ENCODE measurements around the gene GNAI3. TPM values are rescaled to one million over a fixed set of nuclear protein-coding genes. Genes with fewer than 3 reads are reported as not detected.

GNAI3 gene
- total RNA-seq, 2 experiments from 2014 or later = 3.8 to 6.1 TPM

DNA sequence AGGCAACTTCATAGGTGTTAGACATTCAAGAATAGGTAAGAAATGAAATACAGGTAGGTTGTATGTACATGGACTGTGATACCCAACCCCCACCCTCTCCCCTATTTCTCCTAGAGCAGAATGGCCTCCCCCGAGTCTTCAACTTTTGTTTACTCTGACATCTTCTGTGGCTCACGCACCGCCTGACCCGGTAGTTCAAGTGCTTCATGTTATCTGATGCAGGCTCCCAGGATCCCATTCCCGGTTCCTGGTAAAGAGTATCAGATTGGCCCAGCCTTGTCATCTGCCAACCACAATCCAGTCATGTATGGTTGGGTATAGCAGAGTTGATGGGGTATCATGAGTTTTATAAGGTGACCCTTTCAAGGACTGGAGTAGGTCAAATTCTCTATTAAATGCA is 9.1 kb downstream of the GNAI3 start:
- POLR2A ChIA-PET = no interaction called here
- H3K36me3 ChIP-seq (ENCODE audit: insufficient read depth, low read length) = peaks cover 7% of the 10 kb centered on the region
- no peak overlapping the region for H3K4me3 ChIP-seq (ENCODE audit: low read depth, low read length, poor library complexity, severe bottlenecking)
- H3K4me2 ChIP-seq (ENCODE audit: low read length) = no peak overlapping the region
- BruUV-seq (replicated peaks) = no TSS peak
- no peak for DNase-seq (ENCODE audit: low spot score)
- CTCF ChIA-PET (ENCODE audit: unreplicated experiment) = no interaction called here
- H3K4me1 ChIP-seq (ENCODE audit: insufficient read depth, low read length, poor library complexity, severe bottlenecking) = peaks cover 8% of the 10 kb centered on the region
- TF ChIP-seq EZH2phosphoT487 (IDR thresholded peaks at IDR 0.05; ENCODE audit: borderline replicate concordance, low read depth, low read length) = no peak
- TF ChIP-seq, protein P1, sequence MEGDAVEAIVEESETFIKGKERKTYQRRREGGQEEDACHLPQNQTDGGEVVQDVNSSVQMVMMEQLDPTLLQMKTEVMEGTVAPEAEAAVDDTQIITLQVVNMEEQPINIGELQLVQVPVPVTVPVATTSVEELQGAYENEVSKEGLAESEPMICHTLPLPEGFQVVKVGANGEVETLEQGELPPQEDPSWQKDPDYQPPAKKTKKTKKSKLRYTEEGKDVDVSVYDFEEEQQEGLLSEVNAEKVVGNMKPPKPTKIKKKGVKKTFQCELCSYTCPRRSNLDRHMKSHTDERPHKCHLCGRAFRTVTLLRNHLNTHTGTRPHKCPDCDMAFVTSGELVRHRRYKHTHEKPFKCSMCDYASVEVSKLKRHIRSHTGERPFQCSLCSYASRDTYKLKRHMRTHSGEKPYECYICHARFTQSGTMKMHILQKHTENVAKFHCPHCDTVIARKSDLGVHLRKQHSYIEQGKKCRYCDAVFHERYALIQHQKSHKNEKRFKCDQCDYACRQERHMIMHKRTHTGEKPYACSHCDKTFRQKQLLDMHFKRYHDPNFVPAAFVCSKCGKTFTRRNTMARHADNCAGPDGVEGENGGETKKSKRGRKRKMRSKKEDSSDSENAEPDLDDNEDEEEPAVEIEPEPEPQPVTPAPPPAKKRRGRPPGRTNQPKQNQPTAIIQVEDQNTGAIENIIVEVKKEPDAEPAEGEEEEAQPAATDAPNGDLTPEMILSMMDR (conservative IDR thresholded peaks at IDR 0.05; ENCODE audit: low read length) = no peak
- H3K9me2 ChIP-seq (ENCODE audit: insufficient read depth, low read length) = no peaks in the 10 kb centered on the region
- H3K9me3 ChIP-seq (ENCODE audit: low read length) = no peaks in the 10 kb centered on the region
- no peak overlapping the region for H2AFZ ChIP-seq (ENCODE audit: low read length)
- intact Hi-C loops (cut with micrococcal nuclease; ENCODE audit: unreplicated experiment) = no loop called here
- H4K20me1 ChIP-seq (ENCODE audit: insufficient read depth, low read length) = peaks cover 13% of the 10 kb centered on the region; the same call in 1 of the 2 replicates
- no peak overlapping the region for H3K27ac ChIP-seq (ENCODE audit: low read depth, low read length, poor library complexity, severe bottlenecking)
- peaks cover 91% of the 10 kb centered on the region for H3K79me2 ChIP-seq (ENCODE audit: insufficient read depth, low read depth, low read length)

DNA sequence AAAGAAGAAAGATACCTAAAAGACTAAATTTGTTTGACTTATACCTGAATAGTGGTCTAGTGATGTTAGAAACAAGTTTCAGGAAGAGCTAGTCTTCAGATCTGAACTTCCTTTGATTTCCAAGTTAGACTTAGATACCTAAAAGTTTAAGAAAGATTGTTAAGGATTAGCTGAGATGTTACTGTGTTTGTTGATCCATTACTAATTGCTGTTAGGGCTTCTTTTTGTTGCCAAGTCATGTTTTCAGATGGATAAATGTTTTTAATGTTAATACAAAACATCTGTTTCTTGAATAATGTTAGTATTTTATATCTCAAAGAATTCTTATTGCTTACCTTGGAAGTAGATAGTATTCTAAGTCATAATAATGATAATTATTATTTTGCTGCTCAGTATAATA is 11.6 kb downstream of the GNAI3 start:
- ChIA-PET CTCF (ENCODE audit: unreplicated experiment) (interaction anchor here (1.0 kb wide), 1 partner anchor 80 kb away, joined by 5 read pairs; no protein-coding TSS in a partner anchor), POLR2A (interaction anchor here (1.0 to 2.2 kb wide), 3 partner anchors 11 to 42 kb away, joined by 3 to 9 read pairs (median 3); partner anchors contain the start of gene GNAI3)
- Histone ChIP-seq H3K79me2 (ENCODE audit: insufficient read depth, low read depth, low read length) (peaks cover 85% of the 10 kb centered on the region), H3K4me2 (ENCODE audit: low read length) (no peak overlapping the region), H3K4me3 (ENCODE audit: low read depth, low read length, poor library complexity, severe bottlenecking) (no peak overlapping the region), H3K9me3 (ENCODE audit: low read length) (no peaks in the 10 kb centered on the region), H3K27ac (ENCODE audit: low read depth, low read length, poor library complexity, severe bottlenecking) (no peak overlapping the region), H3K4me1 (ENCODE audit: insufficient read depth, low read length, poor library complexity, severe bottlenecking) (peaks cover 8% of the 10 kb centered on the region), H3K36me3 (ENCODE audit: insufficient read depth, low read length) (peaks cover 7% of the 10 kb centered on the region), H2AFZ (ENCODE audit: low read length) (no peak overlapping the region), H3K9me2 (ENCODE audit: insufficient read depth, low read length) (no peaks in the 10 kb centered on the region), H4K20me1 (ENCODE audit: insufficient read depth, low read length) (peaks cover 16% of the 10 kb centered on the region; the same call in 1 of the 2 replicates)
- DNase-seq (ENCODE audit: low spot score) = no peak
- intact Hi-C loops (cut with micrococcal nuclease; ENCODE audit: unreplicated experiment) = no loop called here
- BruUV-seq (replicated peaks) = no TSS peak
- TF ChIP-seq, protein P1 (conservative IDR thresholded peaks at IDR 0.05; ENCODE audit: low read length) = no peak
- TF ChIP-seq EZH2phosphoT487 (IDR thresholded peaks at IDR 0.05; ENCODE audit: borderline replicate concordance, low read depth, low read length) = no peak

DNA sequence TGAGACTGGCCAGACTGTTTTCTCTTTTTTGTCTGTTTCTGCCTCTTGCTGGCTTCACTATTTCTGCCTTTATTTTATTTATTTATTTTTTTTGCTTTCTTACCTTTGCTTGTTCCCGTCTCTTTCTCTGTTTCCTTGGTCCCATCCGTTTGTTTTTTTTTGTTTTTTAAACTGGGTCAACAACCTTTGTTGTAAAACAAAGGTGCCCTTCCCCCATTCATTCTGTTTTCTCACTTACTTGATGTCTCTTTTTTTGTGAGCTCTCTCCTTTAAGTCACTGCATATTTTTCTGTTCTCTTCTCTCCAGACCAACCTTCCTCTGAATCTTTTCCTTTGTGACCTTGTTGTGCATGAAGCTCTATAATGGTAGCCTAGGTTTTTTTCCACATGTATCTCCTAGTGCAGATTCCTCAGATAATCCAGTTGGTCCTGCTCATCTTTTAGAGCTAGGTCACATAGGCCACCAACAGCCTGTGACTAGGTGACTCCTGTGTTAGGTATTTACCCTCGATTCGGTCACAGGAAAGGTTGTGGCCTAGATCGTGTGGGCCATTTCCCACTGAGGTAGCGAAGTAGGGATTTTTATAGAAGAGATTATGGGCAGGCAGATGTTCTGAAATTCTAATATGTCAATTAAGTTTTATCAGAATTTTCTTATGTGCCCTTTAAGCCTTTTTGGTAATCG is 15.9 kb downstream of the GNAI3 start:
- no peak for DNase-seq (ENCODE audit: low spot score)
- intact Hi-C loops (cut with micrococcal nuclease; ENCODE audit: unreplicated experiment) = no loop called here
- Histone ChIP-seq H3K4me1 (ENCODE audit: insufficient read depth, low read length, poor library complexity, severe bottlenecking) (peaks cover 10% of the 10 kb centered on the region), H3K9me2 (ENCODE audit: insufficient read depth, low read length) (no peaks in the 10 kb centered on the region), H3K36me3 (ENCODE audit: insufficient read depth, low read length) (no peaks in the 10 kb centered on the region), H3K4me2 (ENCODE audit: low read length) (no peak overlapping the region), H2AFZ (ENCODE audit: low read length) (no peak overlapping the region), H3K9me3 (ENCODE audit: low read length) (no peaks in the 10 kb centered on the region), H3K27ac (ENCODE audit: low read depth, low read length, poor library complexity, severe bottlenecking) (no peak overlapping the region), H4K20me1 (ENCODE audit: insufficient read depth, low read length) (peaks cover 17% of the 10 kb centered on the region; the same call in 1 of the 2 replicates), H3K79me2 (ENCODE audit: insufficient read depth, low read depth, low read length) (peaks cover 75% of the 10 kb centered on the region; the same call in 1 of the 2 replicates), H3K4me3 (ENCODE audit: low read depth, low read length, poor library complexity, severe bottlenecking) (no peak overlapping the region)
- BruUV-seq (replicated peaks) = no TSS peak
- ChIA-PET CTCF (ENCODE audit: unreplicated experiment) (no interaction called here), POLR2A (interaction anchor here (0.6 kb wide), 1 partner anchor 40 kb away, joined by 3 read pairs; no protein-coding TSS in a partner anchor)
- TF ChIP-seq, protein P1 (conservative IDR thresholded peaks at IDR 0.05; ENCODE audit: low read length) = no peak
- TF ChIP-seq EZH2phosphoT487 (IDR thresholded peaks at IDR 0.05; ENCODE audit: borderline replicate concordance, low read depth, low read length) = no peak

All from OCI-LY7 (cell line).